HL-60 (cell line): ENCODE data around the gene TARBP2.

Experiments used
- DNase-seq, 2 experiments: peaks; one replicate each; pipeline ENCODE4 v3.0.0-alpha.2; 2010 to 2020; ENCODE audit warnings: low read depth in 1 of 2, low spot score in 1 of 2
- H3K27ac ChIP-seq: fragments of 250-450 bp; sonication (Bioruptor Pico); replicated peaks from 2 replicates; pipeline ENCODE4 v1.5.1; 2020; ENCODE audit warnings: mild to moderate bottlenecking, moderate library complexity
- H3K27me3 ChIP-seq: fragments of 250-450 bp; sonication (Bioruptor Pico); 2 replicates; pipeline ENCODE4 v1.5.1; 2021; ENCODE audit warnings: mild to moderate bottlenecking, moderate library complexity; ENCODE audit not compliant: insufficient read depth, poor library complexity, severe bottlenecking
- H3K4me3 ChIP-seq: replicated peaks from 2 replicates; pipeline ENCODE4 v1.5.1; 2011; ENCODE audit warnings: mild to moderate bottlenecking, control low read depth, low read length; ENCODE audit not compliant: insufficient read depth
- CTCF ChIP-seq: IDR thresholded peaks from one replicate; pipeline ENCODE4 v1.5.1; 2011; ENCODE audit warnings: low read length, control low read depth, inconsistent platforms; ENCODE audit not compliant: insufficient read depth
- GABPA ChIP-seq: IDR thresholded peaks from 2 replicates; pipeline ENCODE4 v1.6.1; 2012; ENCODE audit warnings: low read depth
- POLR2AphosphoS5 ChIP-seq: IDR thresholded peaks from 2 replicates; pipeline ENCODE4 v1.6.1; 2012; ENCODE audit warnings: low read depth
- SPI1 ChIP-seq: IDR thresholded peaks from 2 replicates; pipeline ENCODE4 v1.6.1; 2012; ENCODE audit warnings: low read depth, mild to moderate bottlenecking, borderline replicate concordance
- TF ChIP-seq, protein P1 (sequence below): IDR thresholded peaks from 2 replicates; pipeline ENCODE4 v1.6.1; 2012; ENCODE audit warnings: low read depth; ENCODE audit not compliant: insufficient replicate concordance

Gene TARBP2

DNA sequence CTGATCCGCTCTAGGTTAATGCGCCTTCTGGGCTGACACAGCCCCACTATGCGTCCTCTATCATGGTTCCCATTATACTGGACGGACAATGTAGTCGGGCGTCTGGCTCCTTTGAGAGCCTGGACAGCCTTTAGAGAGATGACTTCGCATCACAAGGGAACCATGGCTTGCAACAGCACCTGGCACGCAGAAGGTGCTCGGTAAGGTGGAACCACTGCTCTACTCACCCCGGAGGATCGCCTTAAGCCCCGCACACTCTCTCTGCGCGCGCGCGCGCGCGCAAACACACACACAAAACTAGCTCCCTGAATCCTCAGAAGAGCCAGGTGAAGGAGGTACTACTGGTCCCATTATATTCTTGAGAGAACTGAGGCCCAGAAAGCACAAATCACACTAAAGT is 8.9 kb upstream of the TARBP2 start:
- no peaks in the 10 kb centered on the region for H3K27me3 ChIP-seq
- peak in 1 of 2 experiments; percentile 10 for DNase-seq
- no peak overlapping the region for H3K4me3 ChIP-seq
- H3K27ac ChIP-seq, result no peak overlapping the region
- no peak for TF ChIP-seq CTCF
- TF ChIP-seq GABPA, result no peak
- TF ChIP-seq, protein P1, sequence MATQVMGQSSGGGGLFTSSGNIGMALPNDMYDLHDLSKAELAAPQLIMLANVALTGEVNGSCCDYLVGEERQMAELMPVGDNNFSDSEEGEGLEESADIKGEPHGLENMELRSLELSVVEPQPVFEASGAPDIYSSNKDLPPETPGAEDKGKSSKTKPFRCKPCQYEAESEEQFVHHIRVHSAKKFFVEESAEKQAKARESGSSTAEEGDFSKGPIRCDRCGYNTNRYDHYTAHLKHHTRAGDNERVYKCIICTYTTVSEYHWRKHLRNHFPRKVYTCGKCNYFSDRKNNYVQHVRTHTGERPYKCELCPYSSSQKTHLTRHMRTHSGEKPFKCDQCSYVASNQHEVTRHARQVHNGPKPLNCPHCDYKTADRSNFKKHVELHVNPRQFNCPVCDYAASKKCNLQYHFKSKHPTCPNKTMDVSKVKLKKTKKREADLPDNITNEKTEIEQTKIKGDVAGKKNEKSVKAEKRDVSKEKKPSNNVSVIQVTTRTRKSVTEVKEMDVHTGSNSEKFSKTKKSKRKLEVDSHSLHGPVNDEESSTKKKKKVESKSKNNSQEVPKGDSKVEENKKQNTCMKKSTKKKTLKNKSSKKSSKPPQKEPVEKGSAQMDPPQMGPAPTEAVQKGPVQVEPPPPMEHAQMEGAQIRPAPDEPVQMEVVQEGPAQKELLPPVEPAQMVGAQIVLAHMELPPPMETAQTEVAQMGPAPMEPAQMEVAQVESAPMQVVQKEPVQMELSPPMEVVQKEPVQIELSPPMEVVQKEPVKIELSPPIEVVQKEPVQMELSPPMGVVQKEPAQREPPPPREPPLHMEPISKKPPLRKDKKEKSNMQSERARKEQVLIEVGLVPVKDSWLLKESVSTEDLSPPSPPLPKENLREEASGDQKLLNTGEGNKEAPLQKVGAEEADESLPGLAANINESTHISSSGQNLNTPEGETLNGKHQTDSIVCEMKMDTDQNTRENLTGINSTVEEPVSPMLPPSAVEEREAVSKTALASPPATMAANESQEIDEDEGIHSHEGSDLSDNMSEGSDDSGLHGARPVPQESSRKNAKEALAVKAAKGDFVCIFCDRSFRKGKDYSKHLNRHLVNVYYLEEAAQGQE, result no peak
- TF ChIP-seq SPI1, result no peak
- no peak for TF ChIP-seq POLR2AphosphoS5

DNA sequence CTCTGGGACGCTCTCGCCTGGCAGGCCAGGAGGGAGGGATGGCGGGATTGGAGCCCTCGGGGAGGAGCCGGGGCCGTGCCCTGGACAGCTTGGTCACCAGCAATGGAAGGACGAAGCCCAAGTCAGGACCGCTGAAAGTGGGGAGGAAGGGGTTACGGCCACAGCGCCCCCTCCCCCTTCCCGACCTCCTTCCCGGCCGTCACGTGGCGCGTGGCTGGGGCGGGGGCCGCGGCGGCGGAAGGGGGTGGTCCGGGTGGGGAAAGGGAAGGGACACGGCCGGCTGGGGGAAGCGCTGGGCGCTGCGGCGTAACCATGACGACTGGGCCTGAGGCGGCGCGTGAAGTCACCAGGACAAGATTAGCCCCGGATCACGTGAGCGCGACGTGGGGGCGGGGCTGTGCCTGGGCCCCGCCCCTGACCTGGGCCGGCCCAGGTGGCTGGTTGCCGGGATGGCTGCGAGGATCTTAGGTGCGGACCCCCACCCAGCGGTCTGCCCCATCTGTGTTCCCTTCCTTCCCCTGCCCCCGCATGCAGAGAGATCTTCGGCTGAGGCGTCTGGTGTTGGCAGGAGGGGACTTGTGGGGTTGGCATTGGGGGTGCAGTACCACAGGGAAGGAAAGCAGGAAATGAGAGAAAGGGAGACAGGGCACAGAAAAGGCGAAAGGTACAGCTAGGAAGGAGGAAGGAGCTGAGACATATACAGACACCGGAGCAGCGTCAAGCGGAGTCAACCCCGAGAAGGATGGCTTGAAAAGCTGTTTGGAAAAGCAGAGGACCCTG is 8.1 kb upstream of the TARBP2 start:
- TF ChIP-seq POLR2AphosphoS5, result peak; percentile 42; the same call in 1 of the 2 replicates
- TF ChIP-seq, protein P1, result no peak
- DNase-seq, result peak; percentile 85 to 92
- Histone ChIP-seq H3K4me3 (peak overlapping the region; percentile 51), H3K27ac (no peak overlapping the region; the same call in 1 of the 2 replicates), H3K27me3 (no peaks in the 10 kb centered on the region)

GRCh38 chr12:53493610-53494391 is 7.3 kb upstream of the TARBP2 start:
- Histone ChIP-seq H3K27ac (no peak overlapping the region), H3K27me3 (no peaks in the 10 kb centered on the region), H3K4me3 (no peak overlapping the region)
- TF ChIP-seq POLR2AphosphoS5 (no peak), GABPA (no peak)
- no peak for DNase-seq

- no peak for TF ChIP-seq GABPA
- no peak for TF ChIP-seq SPI1
- TF ChIP-seq POLR2AphosphoS5, result no peak
- no peak for TF ChIP-seq CTCF
- TF ChIP-seq, protein P1, result no peak
- peak in 1 of 2 experiments; percentile 76 for DNase-seq
- no peaks in the 10 kb centered on the region for H3K27me3 ChIP-seq
Observed at GRCh38 chr12:53495903-53496751, 5.0 kb upstream of the TARBP2 start.

More at GRCh38 chr12:53495903-53496751, 5.0 kb upstream of the TARBP2 start:
- Histone ChIP-seq H3K27ac (no peak overlapping the region), H3K4me3 (no peak overlapping the region)
